Prostate gland (tissue), 2 donors: Measurements from ENCODE around the gene PPARA.

Source experiments
- POLR2A ChIP-seq: fragments of 450-650 bp; IDR thresholded peaks from one replicate; pipeline ENCODE4 v1.6.1; 2016; ENCODE audit warnings: antibody characterized with exemption, mild to moderate bottlenecking
- POLR2AphosphoS5 ChIP-seq: sonication (generic); formaldehyde crosslinking; IDR thresholded peaks from one replicate; pipeline ENCODE4 v1.6.1; 2017; ENCODE audit warnings: antibody characterized with exemption
- TF ChIP-seq, protein P1 (sequence below), 4 experiments: fragments of 200-600 bp in 2 of 4; fragments of 450-650 bp in 2 of 4; sonication (generic) in 2 of 4; IDR thresholded peaks; 1 replicate in 3 of 4; 2 replicates in 1 of 4; pipeline ENCODE4 v1.5.1; 2016 to 2019; ENCODE audit warnings: antibody characterized with exemption in 4 of 4, mild to moderate bottlenecking in 2 of 4, moderate library complexity in 2 of 4

DNA sequence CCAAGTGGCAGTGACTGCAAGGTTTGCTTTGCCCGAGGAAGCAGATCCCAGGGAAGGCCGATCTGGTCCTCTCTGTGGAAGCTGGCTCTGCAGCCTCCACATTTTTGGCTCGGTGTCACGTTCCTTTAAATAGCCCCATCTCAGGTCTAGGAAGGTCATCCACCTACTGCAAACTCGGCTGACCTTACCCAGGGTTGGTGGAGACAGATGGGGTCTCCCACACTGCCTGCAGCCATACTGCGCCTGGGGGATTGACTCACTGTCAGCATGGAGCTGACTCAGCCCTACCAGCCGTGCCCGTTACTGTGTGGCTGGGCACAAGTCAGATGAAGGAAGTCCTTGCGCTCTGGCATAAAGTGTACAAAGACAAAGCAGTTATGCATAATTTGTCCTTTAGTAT lies 82.9 kb downstream of the PPARA start:
- TF ChIP-seq, protein P1, sequence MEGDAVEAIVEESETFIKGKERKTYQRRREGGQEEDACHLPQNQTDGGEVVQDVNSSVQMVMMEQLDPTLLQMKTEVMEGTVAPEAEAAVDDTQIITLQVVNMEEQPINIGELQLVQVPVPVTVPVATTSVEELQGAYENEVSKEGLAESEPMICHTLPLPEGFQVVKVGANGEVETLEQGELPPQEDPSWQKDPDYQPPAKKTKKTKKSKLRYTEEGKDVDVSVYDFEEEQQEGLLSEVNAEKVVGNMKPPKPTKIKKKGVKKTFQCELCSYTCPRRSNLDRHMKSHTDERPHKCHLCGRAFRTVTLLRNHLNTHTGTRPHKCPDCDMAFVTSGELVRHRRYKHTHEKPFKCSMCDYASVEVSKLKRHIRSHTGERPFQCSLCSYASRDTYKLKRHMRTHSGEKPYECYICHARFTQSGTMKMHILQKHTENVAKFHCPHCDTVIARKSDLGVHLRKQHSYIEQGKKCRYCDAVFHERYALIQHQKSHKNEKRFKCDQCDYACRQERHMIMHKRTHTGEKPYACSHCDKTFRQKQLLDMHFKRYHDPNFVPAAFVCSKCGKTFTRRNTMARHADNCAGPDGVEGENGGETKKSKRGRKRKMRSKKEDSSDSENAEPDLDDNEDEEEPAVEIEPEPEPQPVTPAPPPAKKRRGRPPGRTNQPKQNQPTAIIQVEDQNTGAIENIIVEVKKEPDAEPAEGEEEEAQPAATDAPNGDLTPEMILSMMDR (IDR thresholded peaks at IDR 0.05), result no peak
- TF ChIP-seq POLR2A, result no peak
- no peak for TF ChIP-seq POLR2AphosphoS5
